NT2/D1 (cell line): ENCODE measurements around the gene LDLRAD3.

ENCODE experiments used
- SUZ12 ChIP-seq: IDR thresholded peaks from 2 replicates; pipeline ENCODE4 v1.6.1; 2011; ENCODE audit not compliant: insufficient read length, insufficient read depth; ENCODE audit errors: extremely low read depth
- YY1 ChIP-seq: IDR thresholded peaks from 2 replicates; pipeline ENCODE4 v1.6.1; 2011; ENCODE audit not compliant: insufficient read length, insufficient read depth

DNA sequence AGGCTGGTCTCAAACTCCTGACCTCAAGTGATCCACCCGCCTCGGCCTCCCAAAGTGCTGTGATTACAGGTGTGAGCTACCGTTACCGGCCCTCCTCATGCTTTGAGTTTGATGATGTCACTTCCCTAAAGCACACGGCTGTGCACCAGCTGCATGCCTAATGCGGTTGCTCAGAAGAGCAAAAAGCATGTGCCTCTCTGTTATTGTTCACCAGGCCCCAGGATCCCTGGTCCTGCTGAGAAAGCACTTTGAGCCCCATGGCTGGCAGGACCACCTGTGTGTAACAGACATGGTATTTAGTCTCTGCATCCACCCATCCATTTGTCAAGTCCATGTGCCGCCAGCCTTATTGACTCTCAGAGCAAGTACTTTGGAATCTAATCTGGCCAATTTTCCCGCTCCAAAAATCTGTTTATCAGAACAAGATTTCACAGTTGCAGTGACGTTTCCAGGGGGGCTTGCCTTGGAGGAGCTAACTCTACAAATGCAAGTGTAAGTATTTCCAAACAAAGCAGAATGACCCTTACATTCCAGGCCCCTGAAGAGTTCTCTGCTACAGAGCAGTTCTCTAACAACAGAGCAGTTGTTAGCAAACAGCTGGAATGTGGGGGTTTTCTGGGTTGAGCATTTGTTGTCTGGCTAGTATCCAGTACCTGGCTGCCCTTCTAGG, 89.4 kb downstream of the LDLRAD3 start:
- TF ChIP-seq YY1: no peak
- TF ChIP-seq SUZ12: no peak
